ENCODE results near the gene PRR36.

The PRR36 gene

GRCh38 chr19:7869453-7869909 is 4.7 kb downstream of the PRR36 start:
- no peak for TF ChIP-seq CTCF (conservative IDR thresholded peaks at IDR 0.05; ENCODE audit: low read depth, low read length)
- H3K4me3 ChIP-seq (ENCODE audit: low read length): peak overlapping the region; percentile 22
- no peak for DNase-seq (ENCODE audit: low read depth)

GRCh38 chr19:7868671-7869452 is 5.3 kb downstream of the PRR36 start:
- H3K4me3 ChIP-seq (ENCODE audit: low read length): peak overlapping the region; percentile 44
- DNase-seq (ENCODE audit: low read depth): peak; percentile 54
- TF ChIP-seq CTCF (conservative IDR thresholded peaks at IDR 0.05; ENCODE audit: low read depth, low read length): peak; percentile 60

GRCh38 chr19:7868326-7868670 is 5.9 kb downstream of the PRR36 start:
- no peak for DNase-seq (ENCODE audit: low read depth)
- no peak overlapping the region for H3K4me3 ChIP-seq (ENCODE audit: low read length)
- no peak for TF ChIP-seq CTCF (conservative IDR thresholded peaks at IDR 0.05; ENCODE audit: low read depth, low read length)

GRCh38 chr19:7867092-7867844 is 6.9 kb downstream of the PRR36 start:
- DNase-seq (ENCODE audit: low read depth): no peak
- no peak for TF ChIP-seq CTCF (conservative IDR thresholded peaks at IDR 0.05; ENCODE audit: low read depth, low read length)
- no peak overlapping the region for H3K4me3 ChIP-seq (ENCODE audit: low read length)

GRCh38 chr19:7866399-7867091 is 7.6 kb downstream of the PRR36 start:
- no peak for TF ChIP-seq CTCF (conservative IDR thresholded peaks at IDR 0.05; ENCODE audit: low read depth, low read length)
- no peak for DNase-seq (ENCODE audit: low read depth)
- no peak overlapping the region for H3K4me3 ChIP-seq (ENCODE audit: low read length)

GRCh38 chr19:7865262-7865911 is 8.8 kb downstream of the PRR36 start:
- no peak for DNase-seq (ENCODE audit: low read depth)
- TF ChIP-seq CTCF (conservative IDR thresholded peaks at IDR 0.05; ENCODE audit: low read depth, low read length): no peak
- no peak overlapping the region for H3K4me3 ChIP-seq (ENCODE audit: low read length)

Data from retinal pigment epithelial cell (primary cell).